GM13977 (cell line): ENCODE data around the gene MBTPS2.
"Not testable (repeated sequence)": the region's sequence is repeated elsewhere in the genome, so short reads cannot be mapped to it uniquely, and the experiment has no call there.

Experiments
- DNase-seq: peaks from one replicate; pipeline ENCODE4 v3.0.0; 2012; ENCODE audit warnings: low spot score
- in situ Hi-C: fragments of 300-500 bp; cut with MboI; formaldehyde crosslinking; loops from one replicate; pipeline ENCODE4 v1.12.0; 2022; ENCODE audit warnings: low sequenced_read_pairs, low pct_unique_long_range_greater_than_20kb, mixed read lengths, inconsistent platforms; ENCODE audit not compliant: unreplicated experiment
- TF ChIP-seq, protein P1 (sequence below): IDR thresholded peaks from 2 replicates; pipeline ENCODE4 v1.5.1; 2012; ENCODE audit warnings: mild to moderate bottlenecking, control low read depth; ENCODE audit not compliant: insufficient read depth; ENCODE audit errors: extremely low read depth, missing control alignments

The MBTPS2 gene

DNA sequence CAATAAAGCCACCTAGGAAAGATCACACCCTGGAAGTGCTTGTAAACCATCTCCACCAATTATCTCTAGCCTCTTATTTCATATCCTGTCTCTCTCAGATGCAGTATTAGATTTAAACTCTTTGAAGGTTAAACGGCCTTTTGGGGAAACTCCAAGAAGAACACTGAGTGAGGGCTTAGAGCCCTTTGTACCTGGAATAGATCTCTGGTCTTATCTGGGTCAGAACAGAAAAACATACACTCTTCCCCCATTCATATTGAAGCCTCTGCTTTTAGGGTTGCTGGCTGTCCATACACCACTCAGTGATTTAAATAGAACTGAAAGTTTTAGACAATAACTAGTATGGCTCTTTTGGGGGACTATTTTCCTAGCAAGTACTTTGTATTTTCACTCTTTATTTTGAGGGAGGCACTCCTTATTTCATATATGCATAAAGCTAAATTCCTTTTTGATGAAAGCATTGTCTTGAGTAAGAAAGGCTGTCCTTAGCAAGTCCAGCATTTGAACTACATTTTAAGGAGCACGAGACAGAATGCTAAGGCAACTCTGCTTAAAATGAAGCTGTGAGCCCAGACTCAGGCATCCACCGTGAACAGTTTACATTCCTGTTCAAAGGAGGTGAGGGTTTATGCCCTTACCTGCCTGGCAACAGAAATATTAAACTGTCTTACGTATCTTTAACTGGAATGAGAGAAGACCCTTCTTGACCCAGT lies 33.8 kb downstream of the MBTPS2 start:
- in situ Hi-C loops: no loop called here
- no peak for DNase-seq
- TF ChIP-seq, protein P1, sequence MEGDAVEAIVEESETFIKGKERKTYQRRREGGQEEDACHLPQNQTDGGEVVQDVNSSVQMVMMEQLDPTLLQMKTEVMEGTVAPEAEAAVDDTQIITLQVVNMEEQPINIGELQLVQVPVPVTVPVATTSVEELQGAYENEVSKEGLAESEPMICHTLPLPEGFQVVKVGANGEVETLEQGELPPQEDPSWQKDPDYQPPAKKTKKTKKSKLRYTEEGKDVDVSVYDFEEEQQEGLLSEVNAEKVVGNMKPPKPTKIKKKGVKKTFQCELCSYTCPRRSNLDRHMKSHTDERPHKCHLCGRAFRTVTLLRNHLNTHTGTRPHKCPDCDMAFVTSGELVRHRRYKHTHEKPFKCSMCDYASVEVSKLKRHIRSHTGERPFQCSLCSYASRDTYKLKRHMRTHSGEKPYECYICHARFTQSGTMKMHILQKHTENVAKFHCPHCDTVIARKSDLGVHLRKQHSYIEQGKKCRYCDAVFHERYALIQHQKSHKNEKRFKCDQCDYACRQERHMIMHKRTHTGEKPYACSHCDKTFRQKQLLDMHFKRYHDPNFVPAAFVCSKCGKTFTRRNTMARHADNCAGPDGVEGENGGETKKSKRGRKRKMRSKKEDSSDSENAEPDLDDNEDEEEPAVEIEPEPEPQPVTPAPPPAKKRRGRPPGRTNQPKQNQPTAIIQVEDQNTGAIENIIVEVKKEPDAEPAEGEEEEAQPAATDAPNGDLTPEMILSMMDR: no peak

DNA sequence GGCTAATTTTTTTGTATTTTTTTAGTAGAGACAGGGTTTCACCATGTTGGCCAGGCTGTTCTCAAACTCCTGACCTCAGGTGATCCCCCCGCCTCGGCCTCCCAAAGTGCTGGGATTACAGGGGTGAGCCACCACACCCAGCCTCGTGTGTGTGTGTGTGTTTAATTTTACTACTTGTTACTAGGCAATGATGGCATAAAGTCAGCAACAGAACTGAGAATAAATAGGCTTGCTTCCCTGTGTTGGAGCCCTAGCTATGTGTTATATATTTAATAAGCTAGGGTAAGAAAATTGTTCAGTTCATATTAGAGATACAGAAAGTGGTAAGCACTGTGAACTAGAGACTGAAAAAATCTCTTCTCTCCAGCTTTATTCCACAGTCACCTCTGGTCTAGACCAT lies 34.8 kb downstream of the MBTPS2 start:
- in situ Hi-C loops: not testable (repeated sequence)

DNA sequence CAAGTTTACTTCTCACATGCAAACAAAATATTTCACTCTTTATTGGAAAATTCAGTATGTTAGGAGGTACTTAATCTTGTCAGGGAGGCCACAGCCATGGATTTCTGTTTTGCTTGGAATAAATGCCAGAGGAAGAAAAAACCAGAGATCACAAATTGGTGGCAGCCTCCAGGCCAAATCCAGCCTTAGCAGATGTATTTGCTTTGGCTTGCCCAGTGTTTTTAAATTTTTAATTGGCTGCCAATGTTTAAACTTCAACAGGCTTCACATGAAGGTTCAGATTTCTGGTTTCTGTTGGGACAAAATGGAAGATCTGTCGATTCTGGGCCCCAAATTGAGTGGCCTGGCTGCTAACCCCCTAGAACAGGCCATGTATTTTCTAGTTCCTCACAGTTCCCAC lies 35.6 kb downstream of the MBTPS2 start:
- DNase-seq: no peak
- TF ChIP-seq, protein P1: no peak
- in situ Hi-C loops: no loop called here

More for the DNA sequence above, 34.8 kb downstream of the MBTPS2 start:
- not testable (repeated sequence) for DNase-seq

DNA sequence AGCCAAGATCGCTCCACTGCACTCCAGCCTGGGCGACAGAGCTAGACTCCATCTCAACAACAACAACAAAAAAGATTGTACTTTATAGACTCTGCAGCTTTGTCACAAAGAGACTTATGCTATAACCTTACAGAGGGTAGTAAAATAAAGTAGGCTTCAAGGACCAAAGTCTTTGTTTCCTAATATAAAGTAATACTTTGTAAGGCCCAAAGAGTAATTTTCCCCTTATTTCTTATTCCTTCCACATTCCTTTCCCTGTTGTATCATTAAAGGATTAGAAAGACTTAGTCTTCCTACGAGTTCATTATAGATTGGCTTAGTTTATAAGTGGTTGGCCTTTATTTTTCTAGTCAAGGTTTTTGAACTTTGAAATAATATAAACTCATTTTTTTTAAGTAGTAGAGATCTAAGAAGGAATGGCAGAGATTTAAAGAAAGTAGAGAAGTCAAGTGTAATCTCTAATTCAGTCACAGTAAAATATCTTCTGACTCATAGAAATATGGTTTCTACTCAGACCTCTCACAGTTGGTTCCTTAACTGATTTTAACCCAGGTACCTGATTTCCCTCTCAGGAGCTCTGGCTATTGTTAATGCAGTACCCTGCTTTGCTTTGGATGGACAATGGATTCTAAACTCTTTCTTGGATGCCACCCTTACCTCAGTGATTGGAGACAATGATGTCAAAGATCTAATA lies 42.6 kb downstream of the MBTPS2 start:
- TF ChIP-seq, protein P1: no peak
- no peak for DNase-seq
- in situ Hi-C loops: no loop called here

DNA sequence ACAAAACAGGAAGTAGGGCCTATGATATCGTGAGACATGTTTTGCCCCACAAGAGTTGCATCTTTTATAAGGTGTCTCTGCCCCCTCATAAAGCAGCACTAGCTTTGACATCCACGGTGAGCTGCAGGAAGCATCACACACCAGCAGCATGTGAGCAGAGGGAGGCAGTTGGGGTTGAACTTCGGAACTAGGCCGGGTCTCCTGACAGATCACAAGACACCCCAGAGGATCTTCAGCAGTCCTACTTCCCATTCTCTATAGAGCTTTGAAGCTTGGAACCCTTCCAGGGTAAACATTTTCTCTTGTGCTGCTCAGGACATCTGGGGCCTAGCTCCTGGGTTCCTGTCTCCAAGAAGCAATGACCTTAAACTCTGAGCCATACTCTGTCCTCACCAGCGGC lies 43.8 kb downstream of the MBTPS2 start:
- TF ChIP-seq, protein P1: no peak
- DNase-seq: no peak
- in situ Hi-C loops: no loop called here

DNA sequence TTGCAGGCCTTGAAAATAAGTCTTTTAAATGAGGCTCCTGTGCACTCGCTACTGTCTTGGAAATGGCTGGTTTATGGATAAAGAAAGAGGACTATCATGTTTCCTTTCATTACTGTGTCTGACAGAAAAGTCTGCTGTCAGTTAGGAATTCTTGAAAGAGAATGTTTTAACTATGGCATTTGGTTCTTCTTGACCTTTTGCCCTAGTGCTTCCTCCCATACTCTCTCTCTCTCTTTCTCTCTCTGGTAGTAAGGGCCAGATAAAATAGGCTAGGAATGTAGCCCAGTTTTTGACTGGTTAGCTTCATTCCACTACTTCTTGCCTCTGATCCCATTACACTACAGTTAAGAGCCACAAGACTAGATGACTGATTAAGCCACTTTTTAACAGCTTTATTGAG lies 46.2 kb downstream of the MBTPS2 start:
- DNase-seq: no peak
- TF ChIP-seq, protein P1: no peak
- in situ Hi-C loops: no loop called here

DNA sequence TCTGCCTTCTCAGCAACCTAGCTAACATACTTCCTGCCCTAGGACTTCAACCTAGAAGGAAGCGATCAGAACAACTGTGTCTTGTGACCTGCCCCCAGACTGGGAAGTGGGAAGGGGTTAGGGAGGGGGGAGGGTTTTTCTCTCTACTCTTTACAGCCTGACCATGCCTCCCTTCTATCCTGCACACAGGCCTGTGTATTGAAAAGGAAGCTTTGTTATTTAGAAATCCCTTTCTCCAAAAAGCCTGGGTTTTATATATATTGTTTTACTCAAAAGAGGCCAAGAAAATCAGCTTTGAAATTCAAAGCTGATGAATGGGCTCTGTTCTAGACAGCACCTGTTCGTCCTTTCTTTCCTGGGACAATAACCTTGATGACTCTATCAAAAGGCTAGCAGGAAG lies 65.9 kb downstream of the MBTPS2 start:
- TF ChIP-seq, protein P1: no peak
- DNase-seq: no peak

More for the DNA sequence above, 65.9 kb downstream of the MBTPS2 start:
- in situ Hi-C loops: no loop called here
